BLaER1 treated with 17β-estradiol and CSF1 and Interleukin-3, amounts not matched to agents 10 nM and 100 nM (cell line): ENCODE data around the gene RSPO3.

Source experiments
- H3K27ac ChIP-seq, 11 experiments: shearing (Covaris generic); formaldehyde crosslinking; 2 replicates each; pipeline ENCODE4 v1.8.1; 2022
- H3K27me3 ChIP-seq, 11 experiments: shearing (Covaris generic); formaldehyde crosslinking; 2 replicates each; pipeline ENCODE4 v1.8.1; 2022
- H3K36me3 ChIP-seq, 11 experiments: shearing (Covaris generic); formaldehyde crosslinking; 2 replicates each; pipeline ENCODE4 v1.8.1; 2022
- H3K4me1 ChIP-seq, 10 experiments: shearing (Covaris generic); formaldehyde crosslinking; 2 replicates each; pipeline ENCODE4 v1.8.1; 2022
- H3K4me2 ChIP-seq, 11 experiments: shearing (Covaris generic); formaldehyde crosslinking; 2 replicates each; pipeline ENCODE4 v1.8.1; 2022
- H3K4me3 ChIP-seq, 10 experiments: shearing (Covaris generic); formaldehyde crosslinking; 2 replicates each; pipeline ENCODE4 v1.8.1; 2022
- H3K9ac ChIP-seq, 11 experiments: shearing (Covaris generic); formaldehyde crosslinking; 2 replicates each; pipeline ENCODE4 v1.8.1; 2022
- H3K9me3 ChIP-seq, 11 experiments: shearing (Covaris generic); formaldehyde crosslinking; replicated peaks in 1 of 11; 2 replicates each; pipeline ENCODE4 v1.8.1; 2022
- H4K20me1 ChIP-seq, 11 experiments: shearing (Covaris generic); formaldehyde crosslinking; 2 replicates each; pipeline ENCODE4 v1.8.1; 2022
- Cebpa-rat ChIP-seq, 11 experiments: shearing (Covaris generic); IDR thresholded peaks; 2 replicates each; pipeline ENCODE4 v1.8.1; 2022

Gene RSPO3

DNA sequence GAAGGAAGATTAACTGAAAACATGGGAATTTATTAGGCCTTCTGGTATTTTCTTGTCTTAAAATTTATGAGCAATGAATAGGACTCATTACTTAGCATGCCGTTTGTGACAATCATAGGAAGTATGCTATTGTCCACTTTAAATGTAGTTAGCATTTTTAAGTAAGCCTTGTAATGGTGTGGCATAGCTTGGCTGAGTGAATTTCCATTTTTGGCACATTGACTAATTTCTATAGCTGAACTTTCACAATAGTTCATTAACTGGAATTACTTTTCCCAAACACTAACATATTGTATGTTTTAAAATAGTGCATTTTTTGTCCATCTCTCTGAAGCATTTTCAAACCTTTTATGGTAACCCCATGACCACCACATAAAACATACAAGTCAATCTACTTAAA is 15.7 kb downstream of the RSPO3 start:
- no peak for TF ChIP-seq Cebpa-rat (IDR thresholded peaks at IDR 0.05)
- no peak overlapping the region for H3K9ac ChIP-seq
- H3K27ac ChIP-seq = no peak overlapping the region
- H3K9me3 ChIP-seq = no peaks in the 10 kb centered on the region
- no peak overlapping the region for H3K4me3 ChIP-seq
- H4K20me1 ChIP-seq = no peaks in the 10 kb centered on the region
- H3K4me1 ChIP-seq = no peaks in the 10 kb centered on the region
- H3K4me2 ChIP-seq = no peak overlapping the region
- no peaks in the 10 kb centered on the region for H3K27me3 ChIP-seq
- H3K36me3 ChIP-seq = no peaks in the 10 kb centered on the region

GRCh38 chr6:127136786-127137185 is 18.3 kb downstream of the RSPO3 start:
- Histone ChIP-seq H3K9me3 (no peaks in the 10 kb centered on the region), H4K20me1 (no peaks in the 10 kb centered on the region), H3K9ac (no peak overlapping the region), H3K36me3 (no peaks in the 10 kb centered on the region), H3K4me2 (no peak overlapping the region), H3K4me3 (no peak overlapping the region), H3K27me3 (no peaks in the 10 kb centered on the region), H3K4me1 (no peaks in the 10 kb centered on the region), H3K27ac (no peak overlapping the region)
- TF ChIP-seq Cebpa-rat (IDR thresholded peaks at IDR 0.05) = no peak

DNA sequence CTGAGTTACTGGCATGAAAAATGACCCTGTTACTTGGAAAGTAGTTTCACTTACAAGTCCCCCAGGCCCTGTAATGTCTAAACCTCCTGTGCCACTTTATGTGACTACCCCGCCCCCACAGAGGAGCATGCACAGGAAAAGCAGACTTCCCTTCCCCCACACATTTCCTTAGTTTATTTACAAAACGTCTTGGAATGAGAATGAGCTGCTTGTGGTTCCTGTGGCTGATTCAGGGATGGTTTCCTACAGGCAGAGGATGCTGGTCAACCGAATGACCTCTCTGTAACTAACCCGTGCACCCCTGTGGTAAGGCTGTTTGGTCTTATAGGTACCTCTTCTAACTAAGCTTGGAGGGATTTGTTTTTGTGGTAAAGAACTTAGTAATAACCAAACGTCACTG is 28.5 kb downstream of the RSPO3 start:
- no peak for TF ChIP-seq Cebpa-rat (IDR thresholded peaks at IDR 0.05)

GRCh38 chr6:127147534-127147933 is 29.1 kb downstream of the RSPO3 start:
- Histone ChIP-seq H3K9me3 (no peaks in the 10 kb centered on the region), H3K4me1 (peaks cover 7 to 9% (median 8%) of the 10 kb centered on the region in 10 experiments), H3K27me3 (no peaks in the 10 kb centered on the region), H3K27ac (no peak overlapping the region), H3K4me2 (peak overlapping the region in 1 of 11 experiments; percentile 53; a peak in 1 of 22 replicates), H3K4me3 (no peak overlapping the region), H3K36me3 (no peaks in the 10 kb centered on the region), H3K9ac (no peak overlapping the region), H4K20me1 (no peaks in the 10 kb centered on the region)
- TF ChIP-seq Cebpa-rat (IDR thresholded peaks at IDR 0.05) = no peak

More for the DNA sequence above, 28.5 kb downstream of the RSPO3 start:
- Histone ChIP-seq H3K9ac (no peak overlapping the region), H3K9me3 (no peaks in the 10 kb centered on the region), H3K27ac (no peak overlapping the region), H3K27me3 (no peaks in the 10 kb centered on the region), H3K4me2 (peak overlapping the region; percentile 20 to 66 (median 53)), H3K36me3 (no peaks in the 10 kb centered on the region), H3K4me1 (peaks cover 7 to 9% (median 8%) of the 10 kb centered on the region in 10 experiments), H3K4me3 (no peak overlapping the region), H4K20me1 (no peaks in the 10 kb centered on the region)

GRCh38 chr6:127148511-127148910 is 30.0 kb downstream of the RSPO3 start:
- Histone ChIP-seq H3K36me3 (no peaks in the 10 kb centered on the region), H3K4me3 (no peak overlapping the region)

GRCh38 chr6:127154509-127154908 is 36.0 kb downstream of the RSPO3 start:
- no peak overlapping the region for H3K4me3 ChIP-seq
- no peaks in the 10 kb centered on the region for H3K27me3 ChIP-seq
- H3K27ac ChIP-seq = no peak overlapping the region

More at GRCh38 chr6:127148511-127148910, 30.0 kb downstream of the RSPO3 start:
- no peak overlapping the region for H3K9ac ChIP-seq
- H3K4me2 ChIP-seq = no peak overlapping the region
- H3K9me3 ChIP-seq = no peaks in the 10 kb centered on the region
- no peak overlapping the region for H3K27ac ChIP-seq
- peaks cover 7 to 9% (median 8%) of the 10 kb centered on the region in 10 experiments for H3K4me1 ChIP-seq
- TF ChIP-seq Cebpa-rat (IDR thresholded peaks at IDR 0.05) = no peak
- H3K27me3 ChIP-seq = no peaks in the 10 kb centered on the region
- no peaks in the 10 kb centered on the region for H4K20me1 ChIP-seq

DNA sequence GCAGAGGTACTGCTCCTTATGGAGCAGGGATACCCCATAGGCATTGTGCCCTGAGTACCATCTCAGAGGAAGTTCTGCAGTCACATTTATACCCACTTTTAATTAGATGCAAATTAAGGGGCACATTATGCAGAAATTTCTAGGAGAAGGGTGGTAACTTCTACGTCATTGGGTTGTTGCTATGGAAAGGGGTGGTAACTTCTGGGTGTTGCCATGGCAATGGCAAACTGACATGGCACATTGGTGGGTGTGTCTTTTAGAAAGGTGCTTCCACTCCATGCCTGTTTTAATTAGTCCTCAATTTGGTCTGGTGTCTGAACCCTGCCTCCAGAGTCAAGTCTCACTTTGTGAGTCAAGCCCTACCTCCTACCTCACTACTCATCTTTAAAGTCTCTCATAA is 42.0 kb downstream of the RSPO3 start:
- H3K27me3 ChIP-seq = no peaks in the 10 kb centered on the region; a peak in 1 of 22 replicates
- no peak for TF ChIP-seq Cebpa-rat (IDR thresholded peaks at IDR 0.05)
- H3K4me3 ChIP-seq = no peak overlapping the region
- no peaks in the 10 kb centered on the region for H3K4me1 ChIP-seq
- H3K9me3 ChIP-seq = no peaks in the 10 kb centered on the region
- no peak overlapping the region for H3K27ac ChIP-seq
- H4K20me1 ChIP-seq = no peaks in the 10 kb centered on the region
- no peak overlapping the region for H3K4me2 ChIP-seq
- H3K36me3 ChIP-seq = no peaks in the 10 kb centered on the region
- H3K9ac ChIP-seq = no peak overlapping the region

More at GRCh38 chr6:127154509-127154908, 36.0 kb downstream of the RSPO3 start:
- H3K9ac ChIP-seq = no peak overlapping the region
- H3K36me3 ChIP-seq = no peaks in the 10 kb centered on the region
- no peaks in the 10 kb centered on the region for H3K4me1 ChIP-seq
- H3K9me3 ChIP-seq = no peaks in the 10 kb centered on the region
- H4K20me1 ChIP-seq = no peaks in the 10 kb centered on the region
- TF ChIP-seq Cebpa-rat (IDR thresholded peaks at IDR 0.05) = no peak
- H3K4me2 ChIP-seq = no peak overlapping the region

DNA sequence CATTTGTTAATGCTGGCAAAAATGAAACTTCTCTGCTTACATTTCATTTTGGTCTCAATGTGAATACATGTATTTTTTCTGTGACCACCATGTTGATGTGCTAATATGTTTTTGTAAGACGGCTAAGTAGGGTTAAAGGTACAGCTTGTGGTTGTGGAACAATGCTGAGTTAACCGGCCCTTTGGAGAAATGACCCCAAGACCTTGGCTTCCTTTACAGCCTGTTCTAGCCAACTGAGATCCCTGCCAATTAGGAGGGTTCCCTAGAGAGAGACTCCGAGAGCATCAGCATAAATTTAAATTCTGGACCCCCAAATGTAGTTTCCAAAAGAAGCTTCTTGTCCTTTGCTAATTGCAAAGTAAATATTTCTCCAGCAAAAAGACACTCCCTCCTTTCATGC is 44.4 kb downstream of the RSPO3 start:
- no peak overlapping the region for H3K9ac ChIP-seq
- no peaks in the 10 kb centered on the region for H3K4me1 ChIP-seq
- no peak overlapping the region for H3K27ac ChIP-seq
- no peaks in the 10 kb centered on the region for H4K20me1 ChIP-seq
- no peak overlapping the region for H3K4me3 ChIP-seq
- no peak for TF ChIP-seq Cebpa-rat (IDR thresholded peaks at IDR 0.05)
- no peak overlapping the region for H3K4me2 ChIP-seq
- no peaks in the 10 kb centered on the region for H3K9me3 ChIP-seq
- H3K36me3 ChIP-seq = no peaks in the 10 kb centered on the region
- H3K27me3 ChIP-seq = no peaks in the 10 kb centered on the region; a peak in 1 of 22 replicates

DNA sequence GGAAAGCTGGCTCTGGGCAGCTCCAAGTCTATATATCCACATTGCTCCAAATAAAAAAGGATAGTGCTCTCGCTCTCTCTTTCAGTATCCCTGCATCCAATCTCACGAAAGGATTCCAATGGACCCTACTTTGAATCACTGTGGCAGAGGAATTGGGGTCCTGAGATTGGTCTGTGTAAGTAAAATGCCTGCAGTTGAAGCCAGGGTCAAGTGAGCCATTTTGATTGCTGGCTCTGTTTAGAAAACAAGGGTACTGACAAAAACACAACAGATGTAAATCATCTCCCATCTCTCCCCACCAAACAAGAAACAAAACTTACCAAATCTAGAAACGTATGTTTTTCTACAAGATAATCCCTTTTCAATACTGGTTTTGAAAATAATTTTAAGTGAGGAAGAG is 45.6 kb downstream of the RSPO3 start:
- H3K36me3 ChIP-seq = no peaks in the 10 kb centered on the region
- H3K9ac ChIP-seq = no peak overlapping the region
- H3K4me1 ChIP-seq = no peaks in the 10 kb centered on the region
- no peaks in the 10 kb centered on the region; a peak in 1 of 22 replicates for H3K27me3 ChIP-seq
- H3K4me2 ChIP-seq = no peak overlapping the region
- H4K20me1 ChIP-seq = no peaks in the 10 kb centered on the region
- H3K4me3 ChIP-seq = no peak overlapping the region
- H3K27ac ChIP-seq = no peak overlapping the region
- no peak for TF ChIP-seq Cebpa-rat (IDR thresholded peaks at IDR 0.05)
- H3K9me3 ChIP-seq = no peaks in the 10 kb centered on the region; a peak in 1 of 22 replicates

DNA sequence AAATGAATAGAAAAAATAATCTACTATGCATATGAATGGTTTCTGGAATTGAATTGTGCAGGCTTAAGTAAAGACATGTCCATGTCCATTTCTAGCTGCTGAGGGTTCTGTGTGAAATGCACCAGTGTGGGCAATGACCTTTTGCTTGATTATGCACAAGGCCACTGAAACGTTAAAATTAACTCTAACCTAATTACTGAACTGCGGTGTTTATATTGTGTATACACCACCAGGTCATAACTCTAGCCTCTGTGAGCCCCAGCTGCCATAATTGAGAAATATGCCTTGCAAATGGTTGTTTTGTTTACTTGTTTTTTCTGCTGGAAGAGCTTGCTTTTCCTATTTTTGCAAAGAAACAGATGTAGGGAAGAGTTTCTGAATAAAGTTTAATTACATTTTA is 46.1 kb downstream of the RSPO3 start:
- Histone ChIP-seq H3K4me1 (no peaks in the 10 kb centered on the region), H3K4me3 (no peak overlapping the region), H4K20me1 (no peaks in the 10 kb centered on the region), H3K4me2 (no peak overlapping the region), H3K27ac (no peak overlapping the region), H3K9ac (no peak overlapping the region), H3K36me3 (no peaks in the 10 kb centered on the region), H3K9me3 (no peaks in the 10 kb centered on the region; a peak in 1 of 22 replicates), H3K27me3 (no peaks in the 10 kb centered on the region; a peak in 1 of 22 replicates)
- no peak for TF ChIP-seq Cebpa-rat (IDR thresholded peaks at IDR 0.05)
